Erythroblast (primary cell): Measurements from ENCODE around the gene DUS1L.

Experiments
- GATA1 ChIP-seq: IDR thresholded peaks from 2 replicates; pipeline ENCODE4 v1.6.1; 2011; ENCODE audit warnings: low read depth, mild to moderate bottlenecking, control low read depth, low read length, moderate library complexity
- POLR2A ChIP-seq: IDR thresholded peaks from 2 replicates; pipeline ENCODE4 v1.6.1; 2011; ENCODE audit warnings: mild to moderate bottlenecking, low read length

DNA sequence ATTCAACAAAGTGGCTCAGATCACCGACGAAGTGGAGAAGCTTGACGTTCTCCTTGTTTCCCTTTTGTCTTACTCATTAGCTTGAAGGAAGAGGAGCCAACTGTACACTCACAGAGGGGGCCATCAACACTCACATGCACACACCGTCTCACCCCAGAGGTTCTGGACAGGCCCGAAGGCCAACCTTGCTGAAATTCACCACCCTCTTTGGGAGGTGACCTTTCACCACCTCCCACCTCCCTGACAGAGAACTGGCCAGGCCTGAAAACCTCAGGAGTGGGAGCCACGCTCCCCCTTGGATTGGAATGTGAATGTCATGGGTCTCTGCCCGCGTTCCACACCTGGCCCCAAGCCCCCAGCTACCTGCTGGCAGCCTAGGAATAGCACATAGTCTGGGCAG is 30.1 kb downstream of the DUS1L start:
- TF ChIP-seq POLR2A (no peak), GATA1 (no peak)
